H1 (cell line): Measurements from ENCODE around the gene TTC3.

Experiments used
- ASH2L ChIP-seq: fragments of 200-600, 300-600 bp; sonication (generic); IDR thresholded peaks from one replicate; pipeline ENCODE4 v1.7.1; 2017; ENCODE audit warnings: low read length
- BRCA1 ChIP-seq: IDR thresholded peaks from 2 replicates; pipeline ENCODE4 v1.6.1; 2012; ENCODE audit warnings: low read depth, low read length, improper control_type of control experiment
- CTCF ChIP-seq, 3 experiments: IDR thresholded peaks; 1 replicate in 2 of 3; 2 replicates in 1 of 3; pipeline versions ENCODE4 v1.5.1 to v1.6.1; 2011; ENCODE audit warnings: low read length in 3 of 3, mild to moderate bottlenecking in 3 of 3, inconsistent platforms in 2 of 3, low read depth in 1 of 3, moderate library complexity in 1 of 3; ENCODE audit not compliant: insufficient read depth in 1 of 3; ENCODE audit errors: control extremely low read depth in 1 of 3
- EGR1 ChIP-seq: IDR thresholded peaks from 2 replicates; pipeline ENCODE4 v1.6.1; 2011; ENCODE audit warnings: low read depth, low read length, borderline replicate concordance
- EZH2 ChIP-seq: fragments of 200-600 bp; sonication (generic); IDR thresholded peaks from 2 replicates; pipeline ENCODE4 v1.7.1; 2012; ENCODE audit warnings: low read depth, mild to moderate bottlenecking, moderate library complexity, low read length, inconsistent platforms; ENCODE audit not compliant: severe bottlenecking
- FOSL1 ChIP-seq: IDR thresholded peaks from 2 replicates; pipeline ENCODE4 v1.6.1; 2011; ENCODE audit warnings: mild to moderate bottlenecking, low read depth, low read length, moderate library complexity; ENCODE audit not compliant: insufficient read depth
- GABPA ChIP-seq: IDR thresholded peaks from 2 replicates; pipeline ENCODE4 v1.6.1; 2011; ENCODE audit warnings: mild to moderate bottlenecking, low read length, moderate library complexity, borderline replicate concordance; ENCODE audit not compliant: insufficient read depth
- HDAC6 ChIP-seq: IDR thresholded peaks from one replicate; pipeline ENCODE4 v1.7.1; 2012; ENCODE audit warnings: low read depth, mild to moderate bottlenecking, inconsistent platforms, low read length, moderate library complexity
- POLR2A ChIP-seq, 2 experiments: IDR thresholded peaks; 1 replicate in 1 of 2; 2 replicates in 1 of 2; pipeline ENCODE4 v1.6.1; 2011; ENCODE audit warnings: low read depth in 2 of 2, low read length in 2 of 2, mild to moderate bottlenecking in 2 of 2; ENCODE audit errors: control extremely low read depth in 1 of 2
- POLR2AphosphoS5 ChIP-seq: IDR thresholded peaks from 2 replicates; pipeline ENCODE4 v1.6.1; 2011; ENCODE audit warnings: low read depth, low read length

GRCh38 chr21:37145635-37146111 lies 72.6 kb downstream of the TTC3 start:
- no peak for TF ChIP-seq BRCA1
- TF ChIP-seq CTCF (IDR thresholded peaks at IDR 0.05; ENCODE audit: control extremely low read depth in 1 of 3, insufficient read depth in 1 of 3, low read depth in 1 of 3, low read length in 3 of 3), result no peak
- TF ChIP-seq POLR2AphosphoS5, result no peak
- TF ChIP-seq POLR2A (IDR thresholded peaks at IDR 0.05; ENCODE audit: control extremely low read depth in 1 of 2, low read depth in 2 of 2, low read length in 2 of 2), result no peak
- TF ChIP-seq GABPA, result no peak
- no peak for TF ChIP-seq HDAC6
- no peak for TF ChIP-seq EGR1
- TF ChIP-seq EZH2, result no peak
- no peak for TF ChIP-seq FOSL1
- no peak for TF ChIP-seq ASH2L
